HepG2 (cell line): ENCODE results near the gene CYP26B1. TPM values are rescaled to one million over a fixed set of nuclear protein-coding genes. Genes with fewer than 3 reads are reported as not detected.

Experiments
- ATAC-seq: fragments of 200-7000 bp; cut with Tn5 transposase; 3 replicates; pipeline ENCODE4 v1.9.1; 2020; ENCODE audit warnings: mild to moderate bottlenecking, moderate library complexity
- BruUV-seq: library from RNA; stranded (reverse); fragments of 400-500 nt; replicated peaks from 2 replicates; lab custom pipeline; 2021; lab: Mats Ljungman, UMichigan
- CTCF ChIA-PET: fragments of 300-600 bp; formaldehyde crosslinking; extraction: SDS; loops from one replicate; lab custom pipeline; 2021; ENCODE audit warnings: low total read pairs, inconsistent platforms, low intra/inter-chr PET ratio; lab: Yijun Ruan, JAX
- POLR2A ChIA-PET: fragments of 350-600 bp; sonication (Branson Sonifier 250); formaldehyde crosslinking; loops from one replicate; lab custom pipeline; 2020; ENCODE audit warnings: antibody characterized with exemption, inconsistent platforms; lab: Yijun Ruan, JAX
- DNase-seq: peaks from one replicate; pipeline ENCODE4 v3.0.0-alpha.2; 2015; ENCODE audit warnings: low spot score
- FAIRE-seq: peaks from 3 replicates; lab custom pipeline; 2011; peaks lifted over from hg19 to GRCh38; lab: Jason Lieb, UNC
- H2AFZ ChIP-seq: one replicate; pipeline ENCODE4 v1.6.1; 2011; ENCODE audit warnings: low read length, inconsistent platforms
- H3K27ac ChIP-seq: fragments of 300-600 bp; 3 replicates; pipeline ENCODE4 v1.8.0; 2011; ENCODE audit warnings: mixed run types, mild to moderate bottlenecking, mixed read lengths, low read length, inconsistent platforms; ENCODE audit not compliant: insufficient read depth; ENCODE audit errors: extremely low read length
- H3K27me3 ChIP-seq, 2 experiments: fragments of 200-600 bp in 1 of 2; 2 replicates in 1 of 2; 3 replicates in 1 of 2; pipeline versions ENCODE4 v1.6.0 to v1.8.0; 2011; ENCODE audit warnings: low read length in 2 of 2, mild to moderate bottlenecking in 2 of 2, moderate library complexity in 2 of 2, inconsistent platforms in 1 of 2; ENCODE audit not compliant: insufficient read depth in 2 of 2, control insufficient read depth in 1 of 2
- H3K36me3 ChIP-seq, 2 experiments: fragments of 200-600 bp in 1 of 2; replicated peaks in 1 of 2; 2 replicates in 1 of 2; 3 replicates in 1 of 2; pipeline versions ENCODE4 v1.5.1 to v1.8.0; 2011; ENCODE audit warnings: low read length in 2 of 2, inconsistent platforms in 1 of 2; ENCODE audit not compliant: insufficient read depth in 2 of 2, control insufficient read depth in 1 of 2
- H3K4me1 ChIP-seq: 2 replicates; pipeline ENCODE4 v1.5.1; 2012; ENCODE audit warnings: low read length, inconsistent platforms; ENCODE audit not compliant: insufficient read depth
- H3K4me2 ChIP-seq: 2 replicates; pipeline ENCODE4 v1.6.0; 2011; ENCODE audit warnings: low read depth, low read length, inconsistent platforms
- H3K4me3 ChIP-seq, 3 experiments: fragments of 200-600 bp in 1 of 3; sonication (generic), shearing (Covaris generic) in 1 of 3; replicated peaks in 1 of 3; 2 replicates each; pipeline ENCODE4 v1.5.1; 2011 to 2016; ENCODE audit warnings: low read length in 3 of 3, inconsistent platforms in 2 of 3, low read depth in 2 of 3, mild to moderate bottlenecking in 2 of 3, control low read depth in 1 of 3, mixed read lengths in 1 of 3; ENCODE audit not compliant: insufficient read depth in 1 of 3
- H3K79me2 ChIP-seq: one replicate; pipeline ENCODE4 v1.6.1; 2011; ENCODE audit warnings: low read length, inconsistent platforms; ENCODE audit not compliant: insufficient read depth
- H3K9ac ChIP-seq: 2 replicates; pipeline ENCODE4 v1.6.0; 2011; ENCODE audit warnings: mild to moderate bottlenecking, low read depth, low read length, inconsistent platforms; ENCODE audit not compliant: insufficient read depth
- H3K9me3 ChIP-seq: 2 replicates; pipeline ENCODE4 v1.5.1; 2012; ENCODE audit warnings: mild to moderate bottlenecking, low read length
- H4K20me1 ChIP-seq: 2 replicates; pipeline ENCODE4 v1.6.0; 2011; ENCODE audit warnings: inconsistent platforms, mild to moderate bottlenecking, low read length, moderate library complexity; ENCODE audit not compliant: insufficient read depth
- FOSL2 ChIP-seq: sonication (generic); formaldehyde crosslinking; IDR thresholded peaks from 2 replicates; pipeline ENCODE4 v1.4.0; 2020; ENCODE audit warnings: missing genetic modification reagents
- REST ChIP-seq, 2 experiments: IDR thresholded peaks; 2 replicates each; pipeline ENCODE4 v1.6.1; 2011 to 2012; ENCODE audit warnings: low read length in 2 of 2, borderline replicate concordance in 1 of 2, low read depth in 1 of 2, mild to moderate bottlenecking in 1 of 2, moderate library complexity in 1 of 2
- ZNF160 ChIP-seq: sonication (generic); formaldehyde crosslinking; IDR thresholded peaks from 2 replicates; pipeline ENCODE4 v1.8.0; 2022; ENCODE audit warnings: mild to moderate bottlenecking, inconsistent platforms, missing genetic modification reagents
- ZNF570 ChIP-seq: sonication (generic); formaldehyde crosslinking; IDR thresholded peaks from 2 replicates; pipeline ENCODE4 v1.4.0; 2020; ENCODE audit warnings: mild to moderate bottlenecking, missing genetic modification reagents, borderline replicate concordance
- WGBS: methylation state at CpG from one replicate; pipeline ENCODE4 v1.1.6; 2017; ENCODE audit warnings: low lambda C conversion rate; 5-methylcytosine and 5-hydroxymethylcytosine counted together
- in situ Hi-C: cut with HindIII; loops from 2 replicates; pipeline ENCODE4 v1.10.0; 2017; ENCODE audit warnings: low pct_unique_long_range_greater_than_20kb; ENCODE audit not compliant: extremely low pct_ligation_motif_present
- intact Hi-C: fragments of 100-400 bp; cut with micrococcal nuclease; formaldehyde crosslinking; loops from one replicate; pipeline ENCODE4 v1.10.0; 2022; ENCODE audit not compliant: unreplicated experiment
- polyA plus RNA-seq, 8 experiments: library from polyadenylated mRNA; depleted of rRNA in 3 of 8; stranded (reverse) in 7 of 8; unstranded in 1 of 8; fragments of >200 nt; fragmentation: Illumina TruSeq in 4 of 8; extraction: Trizol in 4 of 8; gene quantifications; 2 replicates each; pipeline versions ENCODE4 v1.2.1 to v1.2.3, GENCODE V29; 2011 to 2016; ENCODE audit warnings: low read depth in 4 of 8, missing spikeins in 1 of 8, mixed read lengths in 1 of 8; ENCODE audit not compliant: insufficient read depth in 1 of 8
- total RNA-seq, 5 experiments: library from RNA; depleted of rRNA; stranded (reverse); fragments of >200 nt; fragmentation: Illumina TruSeq; extraction: Trizol; gene quantifications; 2 replicates each; pipeline ENCODE4 v1.2.3, GENCODE V29; 2016; ENCODE audit warnings: low read depth in 1 of 5

The CYP26B1 gene
- total and polyA plus RNA-seq, 2 of the 13 experiments (the other 11 are each of a cell fraction or from before 2014, with no cell fraction given) = 0.05 to 0.07 TPM

GRCh38 chr2:72115110-72116080 is 32.3 kb downstream of the CYP26B1 start:
- CTCF ChIA-PET = interaction anchor here (1.2 kb wide), 1 partner anchor 191 kb away, joined by 6 read pairs; no protein-coding TSS in a partner anchor
- H3K4me3 ChIP-seq = no peak overlapping the region
- in situ Hi-C loops = no loop called here
- no peaks in the 10 kb centered on the region for H3K4me1 ChIP-seq
- no peak overlapping the region for H3K27ac ChIP-seq
- POLR2A ChIA-PET = no interaction called here
- no peaks in the 10 kb centered on the region for H3K9me3 ChIP-seq
- peaks cover 9 to 78% of the 10 kb centered on the region in 2 experiments; a peak in 4 of 5 replicates for H3K27me3 ChIP-seq
- FAIRE-seq (no peak), ATAC-seq (peak; percentile 45), DNase-seq (no peak)
- no peaks in the 10 kb centered on the region for H3K79me2 ChIP-seq
- H4K20me1 ChIP-seq = peaks cover 7% of the 10 kb centered on the region; the same call in 1 of the 2 replicates
- peak; percentile 52; the same call in 1 of the 2 replicates for TF ChIP-seq FOSL2 (CRISPR knock-in tag)
- no peak for TF ChIP-seq ZNF160 (CRISPR knock-in tag)
- 25% methylated on average over 8 of the region's 18 CpGs for WGBS
- BruUV-seq = no TSS peak
- H2AFZ ChIP-seq = no peak overlapping the region
- H3K9ac ChIP-seq = no peak overlapping the region
- intact Hi-C loops = no loop called here
- no peak overlapping the region for H3K4me2 ChIP-seq
- no peaks in the 10 kb centered on the region for H3K36me3 ChIP-seq

GRCh38 chr2:72114693-72115051 is 33.0 kb downstream of the CYP26B1 start:
- POLR2A ChIA-PET = no interaction called here
- CTCF ChIA-PET = no interaction called here
- no TSS peak for BruUV-seq
- H3K27ac ChIP-seq = no peak overlapping the region
- no peak for TF ChIP-seq ZNF570 (CRISPR knock-in tag)
- TF ChIP-seq REST (IDR thresholded peaks at IDR 0.05; ENCODE audit: borderline replicate concordance in 1 of 2, low read depth in 1 of 2, low read length in 2 of 2) = 0 out of 4 replicates have a peak, but pooled peaks of 1 of the 2 experiments have one; percentile 33
- TF ChIP-seq, all 625 proteins: peak for 1
- H4K20me1 ChIP-seq = peaks cover 7% of the 10 kb centered on the region; the same call in 1 of the 2 replicates
- in situ Hi-C loops = no loop called here
- FAIRE-seq (no peak), ATAC-seq (peak; percentile 17; the same call in 2 of the 3 replicates), DNase-seq (no peak)
- no peaks in the 10 kb centered on the region for H3K4me1 ChIP-seq
- H3K9ac ChIP-seq = no peak overlapping the region
- H3K4me3 ChIP-seq = no peak overlapping the region
- H2AFZ ChIP-seq = no peak overlapping the region
- H3K36me3 ChIP-seq = no peaks in the 10 kb centered on the region
- peaks cover 9 to 82% of the 10 kb centered on the region in 2 experiments; a peak in 4 of 5 replicates for H3K27me3 ChIP-seq
- WGBS = 77% methylated on average over 10 of the region's 11 CpGs
- H3K9me3 ChIP-seq = no peaks in the 10 kb centered on the region
- H3K4me2 ChIP-seq = no peak overlapping the region
- H3K79me2 ChIP-seq = no peaks in the 10 kb centered on the region
- intact Hi-C loops = loop anchor here (5.0 kb wide), 1 partner anchor 833 kb away; no protein-coding TSS in a partner anchor
